T-cell (primary cell): ENCODE data around the gene CKM. TPM values are rescaled to one million over a fixed set of nuclear protein-coding genes. Genes with fewer than 3 reads are reported as not detected.
A peak's percentile ranks its signal among the peaks of the same experiment; 100 is the strongest.

ENCODE experiments used
- ATAC-seq, 4 experiments: fragments of 200-7000 bp in 3 of 4; fragments of 150-1000 bp in 1 of 4; cut with Tn5 transposase; replicated peaks in 1 of 4; 1 replicate in 3 of 4; 2 replicates in 1 of 4; pipeline ENCODE4 v1.10.0; 2021; ENCODE audit warnings: moderate library complexity in 3 of 4, mild to moderate bottlenecking in 2 of 4, moderate number of reproducible peaks in 1 of 4
- CTCF ChIA-PET, 2 donors: fragments of 300-600 bp; sonication (Branson Sonifier 250); formaldehyde crosslinking; loops; one replicate each; lab custom pipeline; 2022; ENCODE audit warnings: antibody characterized with exemption in 2 of 2; lab: Charles Lee
- POLR2A ChIA-PET, 2 donors: fragments of 300-600 bp; sonication (Branson Sonifier 250); formaldehyde crosslinking; loops; one replicate each; lab custom pipeline; 2022; ENCODE audit warnings: antibody characterized with exemption in 2 of 2; lab: Charles Lee
- DNase-seq, 35 experiments: peaks; one replicate each; pipeline versions ENCODE4 v3.0.0 to v3.0.0-alpha.2; 2013 to 2023
- H3K27ac ChIP-seq: one replicate; pipeline ENCODE4 v1.5.1; 2013; ENCODE audit warnings: low read length
- H3K27me3 ChIP-seq, 2 experiments: replicated peaks in 1 of 2; 1 replicate in 1 of 2; 2 replicates in 1 of 2; pipeline versions ENCODE4 v1.6.1 to v1.7.0; 2013; ENCODE audit warnings: low read length in 1 of 2, mixed read lengths in 1 of 2; ENCODE audit not compliant: control insufficient read depth in 2 of 2, insufficient read depth in 2 of 2; ENCODE audit errors: extremely low read depth in 1 of 2
- H3K36me3 ChIP-seq, 2 donors: 1 replicate in 1 of 2; 2 replicates in 1 of 2; pipeline versions ENCODE4 v1.6.1 to v1.7.0; 2013; ENCODE audit warnings: low read length in 1 of 2; ENCODE audit not compliant: control insufficient read depth in 2 of 2, insufficient read depth in 1 of 2; ENCODE audit errors: extremely low read depth in 1 of 2
- H3K4me1 ChIP-seq, 2 experiments: 1 replicate in 1 of 2; 2 replicates in 1 of 2; pipeline versions ENCODE4 v1.6.1 to v1.7.0; 2013; ENCODE audit warnings: low read length in 2 of 2, mixed read lengths in 1 of 2; ENCODE audit not compliant: insufficient read depth in 2 of 2, control insufficient read depth in 1 of 2; ENCODE audit errors: extremely low read depth in 1 of 2
- H3K4me3 ChIP-seq, 2 donors: 1 replicate in 1 of 2; 2 replicates in 1 of 2; pipeline versions ENCODE4 v1.5.1 to v1.7.0; 2013; ENCODE audit warnings: mild to moderate bottlenecking in 2 of 2, low read length in 1 of 2, moderate library complexity in 1 of 2; ENCODE audit not compliant: control insufficient read depth in 1 of 2; ENCODE audit errors: extremely low read depth in 1 of 2
- H3K9me3 ChIP-seq: 2 replicates; pipeline ENCODE4 v1.7.0; 2013
- H3K27ac Mint-ChIP-seq, 2 donors: one replicate each; pipeline ENCODE4 v1.8.0; 2020 to 2021; ENCODE audit warnings: mild to moderate bottlenecking in 2 of 2, mixed read lengths in 2 of 2
- H3K27me3 Mint-ChIP-seq, 2 donors: one replicate each; pipeline ENCODE4 v1.8.0; 2021 to 2022; ENCODE audit warnings: mixed read lengths in 2 of 2
- H3K36me3 Mint-ChIP-seq: one replicate; pipeline ENCODE4 v1.8.0; 2021; ENCODE audit warnings: mixed read lengths
- H3K4me1 Mint-ChIP-seq, 3 donors: one replicate each; pipeline ENCODE4 v1.8.0; 2020 to 2022; ENCODE audit warnings: mixed read lengths in 3 of 3, mild to moderate bottlenecking in 1 of 3
- H3K4me3 Mint-ChIP-seq, 3 donors: one replicate each; pipeline ENCODE4 v1.8.0; 2020 to 2022; ENCODE audit warnings: mild to moderate bottlenecking in 3 of 3, mixed read lengths in 3 of 3, moderate library complexity in 3 of 3
- H3K9me3 Mint-ChIP-seq, 3 donors: one replicate each; pipeline ENCODE4 v1.8.0; 2020 to 2022; ENCODE audit warnings: mixed read lengths in 3 of 3
- WGBS: methylation state at CpG from one replicate; pipeline ENCODE4 v1.1.5; 2013; ENCODE audit warnings: missing lambda C conversion rate; ENCODE audit not compliant: insufficient coverage; 5-methylcytosine and 5-hydroxymethylcytosine counted together
- total RNA-seq, 35 experiments: library from RNA in 6 of 35; stranded (reverse) in 6 of 35; fragments of 120-200 nt in 1 of 35; gene quantifications; one replicate each; pipeline versions ENCODE4 v1.2.1 to v1.2.4 and lab custom pipeline; 2013 to 2026

CKM gene
- total RNA-seq, 5 donors from 2014 or later (not counting 1 experiment from before 2014, with no cell fraction given), result not detected

GRCh38 chr19:45345506-45345860, 22.8 kb upstream of the CKM start:
- H3K4me3 ChIP-seq, result no peak overlapping the region
- H3K4me1 ChIP-seq, result peaks cover 0 to 5% of the 10 kb centered on the region in 2 experiments
- peaks cover 13 to 23% of the 10 kb centered on the region in 2 donors for H3K27me3 Mint-ChIP-seq
- POLR2A ChIA-PET, result no interaction called here
- no peaks in the 10 kb centered on the region for H3K9me3 ChIP-seq
- H3K27me3 ChIP-seq, result peaks cover 5 to 70% of the 10 kb centered on the region in 2 experiments
- no peak overlapping the region for H3K4me3 Mint-ChIP-seq
- H3K4me1 Mint-ChIP-seq, result peaks cover 0 to under 1% (median 0%) of the 10 kb centered on the region in 3 donors
- DNase-seq, result no peak
- no peaks in the 10 kb centered on the region for H3K9me3 Mint-ChIP-seq
- CTCF ChIA-PET, result no interaction called here
- ATAC-seq, result no peak
- WGBS, result 89% methylated on average over 13 of the region's 15 CpGs
- H3K36me3 ChIP-seq, result peaks cover 0 to 3% of the 10 kb centered on the region in 2 donors
- H3K36me3 Mint-ChIP-seq, result peaks cover 4% of the 10 kb centered on the region
- H3K27ac ChIP-seq, result no peak overlapping the region
- H3K27ac Mint-ChIP-seq, result no peak overlapping the region

- WGBS, result 57% methylated on average over 12 of the region's 15 CpGs
- DNase-seq (no peak), ATAC-seq (no peak)
- POLR2A ChIA-PET, result no interaction called here
- Histone ChIP-seq H3K27ac (no peak overlapping the region), H3K36me3 (no peaks in the 10 kb centered on the region), H3K9me3 (no peaks in the 10 kb centered on the region), H3K4me3 (no peak overlapping the region), H3K4me1 (peaks cover 0 to 8% of the 10 kb centered on the region in 2 experiments), H3K27me3 (peaks cover 8 to 76% of the 10 kb centered on the region in 2 experiments)
- peaks cover under 1% of the 10 kb centered on the region for H3K36me3 Mint-ChIP-seq
- no peak overlapping the region for H3K27ac Mint-ChIP-seq
- no peak overlapping the region for H3K4me3 Mint-ChIP-seq
- peaks cover 3 to 6% (median 4%) of the 10 kb centered on the region in 3 donors for H3K4me1 Mint-ChIP-seq
- no peaks in the 10 kb centered on the region for H3K9me3 Mint-ChIP-seq
- CTCF ChIA-PET, result no interaction called here
- H3K27me3 Mint-ChIP-seq, result peaks cover 18 to 28% of the 10 kb centered on the region in 2 donors
These were observed 22.2 kb upstream of the CKM start for GRCh38 chr19:45344621-45345505.

GRCh38 chr19:45342911-45343310, 20.2 kb upstream of the CKM start:
- Histone ChIP-seq H3K27me3 (peaks cover 8 to 93% of the 10 kb centered on the region in 2 experiments), H3K9me3 (no peaks in the 10 kb centered on the region), H3K4me1 (peaks cover 0 to 14% of the 10 kb centered on the region in 2 experiments), H3K36me3 (no peaks in the 10 kb centered on the region), H3K4me3 (no peak overlapping the region), H3K27ac (no peak overlapping the region)
- no peak overlapping the region for H3K27ac Mint-ChIP-seq
- DNase-seq (no peak), ATAC-seq (no peak)
- H3K4me1 Mint-ChIP-seq, result peaks cover 6 to 16% (median 8%) of the 10 kb centered on the region in 3 donors
- WGBS, result 82% methylated on average over 10 of the region's 13 CpGs
- ChIA-PET CTCF (interaction anchor here in 1 of 2 donors (0.6 kb wide), 1 partner anchor 34 kb away, joined by 3 read pairs; no protein-coding TSS in a partner anchor), POLR2A (no interaction called here)
- H3K27me3 Mint-ChIP-seq, result peaks cover 29 to 41% of the 10 kb centered on the region in 2 donors
- H3K9me3 Mint-ChIP-seq, result no peaks in the 10 kb centered on the region
- H3K4me3 Mint-ChIP-seq, result no peak overlapping the region
- no peaks in the 10 kb centered on the region for H3K36me3 Mint-ChIP-seq

- ATAC-seq, result peak; percentile 13 to 41 (median 18)
- POLR2A ChIA-PET, result no interaction called here
- DNase-seq, result peak in 4 of 35 experiments; percentile 8 to 14 (median 8)
- no peaks in the 10 kb centered on the region for H3K9me3 ChIP-seq
- H3K27me3 ChIP-seq, result peaks cover 8 to 86% of the 10 kb centered on the region in 2 experiments
- peaks cover 0 to 14% of the 10 kb centered on the region in 2 experiments for H3K4me1 ChIP-seq
- Mint-ChIP-seq H3K27ac (no peak overlapping the region), H3K9me3 (no peaks in the 10 kb centered on the region), H3K27me3 (peaks cover 33 to 44% of the 10 kb centered on the region in 2 donors), H3K4me3 (no peak overlapping the region), H3K36me3 (no peaks in the 10 kb centered on the region), H3K4me1 (peaks cover 6 to 16% (median 8%) of the 10 kb centered on the region in 3 donors)
- CTCF ChIA-PET, result no interaction called here
- 25% methylated on average over 22 of the region's 25 CpGs for WGBS
- H3K36me3 ChIP-seq, result no peaks in the 10 kb centered on the region
- peak overlapping the region in 1 of 2 donors; percentile 12 for H3K4me3 ChIP-seq
- H3K27ac ChIP-seq, result no peak overlapping the region
These were observed 18.3 kb upstream of the CKM start for GRCh38 chr19:45340899-45341453.

- CTCF ChIA-PET, result no interaction called here
- Mint-ChIP-seq H3K9me3 (no peaks in the 10 kb centered on the region), H3K27ac (no peak within 1 kb of the TSS), H3K4me1 (peaks cover 6 to 16% (median 8%) of the 10 kb centered on the region in 3 donors), H3K4me3 (peak within 1 kb of the TSS; percentile 41 to 79 (median 53)), H3K36me3 (no peaks in the 10 kb centered on the region), H3K27me3 (peaks cover 30 to 40% of the 10 kb centered on the region in 2 donors)
- no peaks in the 10 kb centered on the region for H3K9me3 ChIP-seq
- no peak within 1 kb of the TSS for H3K27ac ChIP-seq
- DNase-seq, result peak in 17 of 35 experiments; percentile 8 to 58 (median 25)
- H3K27me3 ChIP-seq, result peaks cover 8 to 80% of the 10 kb centered on the region in 2 experiments
- peak within 1 kb of the TSS in 1 of 2 donors; percentile 12 for H3K4me3 ChIP-seq
- no peaks in the 10 kb centered on the region for H3K36me3 ChIP-seq
- 7% methylated on average over 33 of the region's 50 CpGs for WGBS
- peaks cover 0 to 14% of the 10 kb centered on the region in 2 experiments for H3K4me1 ChIP-seq
- ATAC-seq, result peak; percentile 22 to 72 (median 41)
- POLR2A ChIA-PET, result no interaction called here
These were observed 17.7 kb upstream of the CKM start, which contains the start of gene KLC3 for GRCh38 chr19:45340232-45340898. Gene KLC3 (plus strand): TSS chr19:45340750. CDS start chr19:45345542, 4,792 bp downstream.

GRCh38 chr19:45339629-45340028, 17.0 kb upstream of the CKM start:
- peaks cover 0 to 14% of the 10 kb centered on the region in 2 experiments for H3K4me1 ChIP-seq
- Mint-ChIP-seq H3K9me3 (no peaks in the 10 kb centered on the region), H3K27me3 (peaks cover 25 to 36% of the 10 kb centered on the region in 2 donors), H3K27ac (no peak overlapping the region), H3K4me1 (peaks cover 6 to 16% (median 8%) of the 10 kb centered on the region in 3 donors), H3K36me3 (no peaks in the 10 kb centered on the region), H3K4me3 (peak overlapping the region in 2 of 3 donors; percentile 41 to 79)
- H3K4me3 ChIP-seq, result no peak overlapping the region
- no peak for DNase-seq
- no peak for ATAC-seq
- H3K9me3 ChIP-seq, result no peaks in the 10 kb centered on the region
- CTCF ChIA-PET, result interaction anchor here in 1 of 2 donors (0.7 kb wide), 1 partner anchor 159 kb away, joined by 3 read pairs; no protein-coding TSS in a partner anchor
- H3K27me3 ChIP-seq, result peaks cover 8 to 73% of the 10 kb centered on the region in 2 experiments
- no peak overlapping the region for H3K27ac ChIP-seq
- POLR2A ChIA-PET, result no interaction called here
- WGBS, result 83% methylated on average over 1 of the region's 6 CpGs
- no peaks in the 10 kb centered on the region for H3K36me3 ChIP-seq
